Neural cell (in vitro differentiated cells): ENCODE data around the gene NEU2. TPM values are rescaled to one million over a fixed set of nuclear protein-coding genes. Genes with fewer than 3 reads are reported as not detected.

Source experiments
- H2AFZ ChIP-seq: fragments of 200-600, 300-800 bp; sonication (generic), shearing (Covaris generic); 2 replicates; pipeline ENCODE4 v1.6.0; 2014; ENCODE audit warnings: low read depth, mild to moderate bottlenecking, antibody characterized with exemption, low read length, moderate library complexity
- H3F3A ChIP-seq: fragments of 200-600 bp; shearing (Covaris generic); 2 replicates; pipeline ENCODE4 v1.6.1; 2016; ENCODE audit warnings: mild to moderate bottlenecking, moderate library complexity, mixed read lengths, antibody characterized with exemption, low read length; ENCODE audit not compliant: insufficient read depth, poor library complexity, severe bottlenecking
- H3K27ac ChIP-seq: fragments of 200-600, 300-800 bp; sonication (generic), shearing (Covaris generic); 2 replicates; pipeline ENCODE4 v1.5.1; 2014; ENCODE audit warnings: mild to moderate bottlenecking, low read length, moderate library complexity
- H3K27me3 ChIP-seq: fragments of 300-800, 200-600 bp; sonication (generic), shearing (Covaris generic); 2 replicates; pipeline ENCODE4 v1.6.0; 2014; ENCODE audit warnings: mild to moderate bottlenecking, low read depth, low read length, moderate library complexity; ENCODE audit not compliant: insufficient read depth
- H3K36me3 ChIP-seq: fragments of 300-800, 200-600 bp; sonication (generic), shearing (Covaris generic); 2 replicates; pipeline ENCODE4 v1.5.1; 2014; ENCODE audit warnings: mild to moderate bottlenecking, antibody characterized with exemption, low read length, moderate library complexity; ENCODE audit not compliant: insufficient read depth
- H3K4me2 ChIP-seq: fragments of 300-800, 200-600 bp; sonication (generic), shearing (Covaris generic); 2 replicates; pipeline ENCODE4 v1.6.0; 2014; ENCODE audit warnings: mild to moderate bottlenecking, low read length
- H3K4me3 ChIP-seq: fragments of 300-800, 200-600 bp; sonication (generic), shearing (Covaris generic); 2 replicates; pipeline ENCODE4 v1.5.1; 2014; ENCODE audit warnings: mild to moderate bottlenecking, low read length, moderate library complexity
- H3K79me2 ChIP-seq: fragments of 200-600 bp; shearing (Covaris generic); replicated peaks from 2 replicates; pipeline ENCODE4 v1.6.0; 2014; ENCODE audit warnings: mild to moderate bottlenecking, low read length, moderate library complexity; ENCODE audit not compliant: insufficient read depth
- H3K9ac ChIP-seq: fragments of 300-800, 200-600 bp; sonication (generic), shearing (Covaris generic); 2 replicates; pipeline ENCODE4 v1.6.1; 2016; ENCODE audit warnings: mild to moderate bottlenecking, low read length, mixed read lengths
- H3K9me2 ChIP-seq: fragments of 200-600 bp; shearing (Covaris generic); 2 replicates; pipeline ENCODE4 v1.6.1; 2016; ENCODE audit warnings: mild to moderate bottlenecking, low read length, mixed read lengths; ENCODE audit not compliant: insufficient read depth
- H3K9me3 ChIP-seq: fragments of 200-600, 300-800 bp; sonication (generic), shearing (Covaris generic); 2 replicates; pipeline ENCODE4 v1.6.1; 2016; ENCODE audit warnings: mild to moderate bottlenecking, mixed run types, low read length, moderate library complexity, mixed read lengths
- H4K20me1 ChIP-seq: fragments of 200-600 bp; shearing (Covaris generic); 2 replicates; pipeline ENCODE4 v1.6.1; 2016; ENCODE audit warnings: mild to moderate bottlenecking, mixed run types; ENCODE audit not compliant: insufficient read depth
- CTCF ChIP-seq: fragments of 450-650 bp; IDR thresholded peaks from 2 replicates; pipeline ENCODE4 v1.5.1; 2014; ENCODE audit warnings: antibody characterized with exemption, mild to moderate bottlenecking, moderate library complexity; ENCODE audit not compliant: poor library complexity, severe bottlenecking
- EP300 ChIP-seq: fragments of 450-650 bp; conservative IDR thresholded peaks from 2 replicates; pipeline ENCODE4 v1.6.1; 2014; ENCODE audit warnings: antibody characterized with exemption, mild to moderate bottlenecking, moderate library complexity; ENCODE audit not compliant: poor library complexity, severe bottlenecking
- EZH2 ChIP-seq: fragments of 200-600, 300-800 bp; shearing (Covaris generic), sonication (generic); IDR thresholded peaks from 2 replicates; pipeline ENCODE4 v1.6.1; 2014; ENCODE audit warnings: antibody characterized with exemption, low read length, borderline replicate concordance, mild to moderate bottlenecking; ENCODE audit not compliant: insufficient read depth, poor library complexity, severe bottlenecking
- MXI1 ChIP-seq: fragments of 450-650 bp; conservative IDR thresholded peaks from 2 replicates; pipeline ENCODE4 v1.6.1; 2014; ENCODE audit warnings: antibody characterized with exemption, mild to moderate bottlenecking; ENCODE audit not compliant: poor library complexity, severe bottlenecking
- POLR2AphosphoS5 ChIP-seq: IDR thresholded peaks from 2 replicates; pipeline ENCODE4 v1.6.1; 2012
- RAD21 ChIP-seq: fragments of 450-650 bp; conservative IDR thresholded peaks from 2 replicates; pipeline ENCODE4 v1.6.1; 2014; ENCODE audit warnings: antibody characterized with exemption, mild to moderate bottlenecking, moderate library complexity
- SMC3 ChIP-seq: fragments of 450-650 bp; conservative IDR thresholded peaks from 2 replicates; pipeline ENCODE4 v1.6.1; 2014; ENCODE audit warnings: antibody characterized with exemption, mild to moderate bottlenecking, moderate library complexity; ENCODE audit not compliant: poor library complexity
- TAF1 ChIP-seq: IDR thresholded peaks from 2 replicates; pipeline ENCODE4 v1.6.1; 2012; ENCODE audit warnings: low read depth
- polyA plus RNA-seq: library from polyadenylated mRNA; depleted of rRNA; stranded (reverse); fragments of >200 nt; gene quantifications from 2 replicates; pipeline ENCODE4 v1.2.3, GENCODE V29; 2014
- TF ChIP-seq, protein P1 (sequence below): IDR thresholded peaks from 2 replicates; pipeline ENCODE4 v1.6.1; 2012; ENCODE audit warnings: borderline replicate concordance

Gene NEU2
- polyA plus RNA-seq, 1 donor from 2014 or later: not detected

DNA sequence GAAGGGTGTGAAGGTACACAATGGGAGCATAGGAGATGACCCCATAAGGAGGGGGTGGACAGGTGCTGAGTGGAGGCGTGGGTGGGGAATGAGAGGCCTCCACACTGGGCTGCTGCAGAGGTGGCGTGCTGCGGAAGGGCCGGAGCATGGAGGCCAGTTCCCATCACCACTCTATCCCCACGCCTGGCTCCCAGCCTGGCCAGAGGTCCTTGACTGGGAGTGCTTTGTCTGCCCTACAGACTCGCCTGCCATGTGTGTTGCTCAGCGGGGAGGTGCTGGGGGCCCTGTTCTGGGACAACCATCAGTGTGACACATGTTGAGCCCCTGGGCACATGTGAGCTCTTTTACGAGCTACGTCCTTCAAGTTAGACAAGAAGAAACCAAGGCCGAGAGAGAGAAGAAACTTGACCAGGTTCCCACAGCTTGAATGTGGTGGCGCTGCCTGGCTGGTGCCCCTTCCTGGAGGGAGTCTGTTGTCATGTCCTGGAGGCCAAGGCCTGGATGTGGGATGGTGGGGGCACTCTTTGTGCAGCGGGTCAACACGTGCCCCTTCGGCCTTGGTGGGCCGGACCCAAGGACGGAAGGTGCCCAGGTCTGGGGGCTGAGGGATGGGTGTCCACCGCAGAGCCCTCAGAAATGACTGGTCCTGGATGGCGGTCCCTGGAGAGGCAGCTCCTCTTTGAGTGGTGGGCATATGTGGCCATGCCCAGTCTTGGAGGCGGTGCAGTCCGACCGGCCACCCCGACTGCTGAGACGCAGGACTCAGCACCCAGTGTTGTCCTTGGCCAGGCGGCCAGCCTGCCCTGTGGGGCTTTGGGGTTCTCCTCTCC lies 26.5 kb downstream of the NEU2 start:
- Histone ChIP-seq H3K79me2 (no peaks in the 10 kb centered on the region), H3K9me2 (no peaks in the 10 kb centered on the region), H3K4me2 (no peak overlapping the region), H3K27me3 (peaks cover 4% of the 10 kb centered on the region), H3K4me3 (no peak overlapping the region), H3K36me3 (no peaks in the 10 kb centered on the region), H3K27ac (no peak overlapping the region), H3K9me3 (no peaks in the 10 kb centered on the region), H2AFZ (no peak overlapping the region), H4K20me1 (no peaks in the 10 kb centered on the region), H3K9ac (no peak overlapping the region), H3F3A (no peaks in the 10 kb centered on the region)
- no peak for TF ChIP-seq CTCF
- TF ChIP-seq EZH2: no peak
- TF ChIP-seq SMC3: no peak
- TF ChIP-seq EP300: no peak
- no peak for TF ChIP-seq POLR2AphosphoS5
- no peak for TF ChIP-seq TAF1
- no peak for TF ChIP-seq MXI1
- no peak for TF ChIP-seq RAD21
- TF ChIP-seq, protein P1, sequence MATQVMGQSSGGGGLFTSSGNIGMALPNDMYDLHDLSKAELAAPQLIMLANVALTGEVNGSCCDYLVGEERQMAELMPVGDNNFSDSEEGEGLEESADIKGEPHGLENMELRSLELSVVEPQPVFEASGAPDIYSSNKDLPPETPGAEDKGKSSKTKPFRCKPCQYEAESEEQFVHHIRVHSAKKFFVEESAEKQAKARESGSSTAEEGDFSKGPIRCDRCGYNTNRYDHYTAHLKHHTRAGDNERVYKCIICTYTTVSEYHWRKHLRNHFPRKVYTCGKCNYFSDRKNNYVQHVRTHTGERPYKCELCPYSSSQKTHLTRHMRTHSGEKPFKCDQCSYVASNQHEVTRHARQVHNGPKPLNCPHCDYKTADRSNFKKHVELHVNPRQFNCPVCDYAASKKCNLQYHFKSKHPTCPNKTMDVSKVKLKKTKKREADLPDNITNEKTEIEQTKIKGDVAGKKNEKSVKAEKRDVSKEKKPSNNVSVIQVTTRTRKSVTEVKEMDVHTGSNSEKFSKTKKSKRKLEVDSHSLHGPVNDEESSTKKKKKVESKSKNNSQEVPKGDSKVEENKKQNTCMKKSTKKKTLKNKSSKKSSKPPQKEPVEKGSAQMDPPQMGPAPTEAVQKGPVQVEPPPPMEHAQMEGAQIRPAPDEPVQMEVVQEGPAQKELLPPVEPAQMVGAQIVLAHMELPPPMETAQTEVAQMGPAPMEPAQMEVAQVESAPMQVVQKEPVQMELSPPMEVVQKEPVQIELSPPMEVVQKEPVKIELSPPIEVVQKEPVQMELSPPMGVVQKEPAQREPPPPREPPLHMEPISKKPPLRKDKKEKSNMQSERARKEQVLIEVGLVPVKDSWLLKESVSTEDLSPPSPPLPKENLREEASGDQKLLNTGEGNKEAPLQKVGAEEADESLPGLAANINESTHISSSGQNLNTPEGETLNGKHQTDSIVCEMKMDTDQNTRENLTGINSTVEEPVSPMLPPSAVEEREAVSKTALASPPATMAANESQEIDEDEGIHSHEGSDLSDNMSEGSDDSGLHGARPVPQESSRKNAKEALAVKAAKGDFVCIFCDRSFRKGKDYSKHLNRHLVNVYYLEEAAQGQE: no peak

DNA sequence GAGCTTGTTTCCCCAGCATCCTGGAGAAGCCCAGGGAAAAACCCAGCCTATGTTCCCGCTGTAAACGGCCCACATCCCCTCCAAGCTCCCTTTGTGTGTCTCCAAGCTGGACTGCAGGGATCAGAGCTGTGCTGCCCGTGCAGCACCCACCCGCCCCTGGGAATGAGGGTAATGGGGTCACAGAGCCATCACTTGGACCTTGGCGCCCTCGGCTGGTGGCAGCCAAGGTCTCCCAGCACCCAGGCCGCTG lies 27.0 kb downstream of the NEU2 start:
- H3K9me2 ChIP-seq: no peaks in the 10 kb centered on the region
- no peaks in the 10 kb centered on the region for H3K36me3 ChIP-seq
- no peak overlapping the region for H2AFZ ChIP-seq
- no peak overlapping the region for H3K4me2 ChIP-seq
- no peaks in the 10 kb centered on the region for H3K9me3 ChIP-seq
- no peaks in the 10 kb centered on the region for H3F3A ChIP-seq
- H3K4me3 ChIP-seq: no peak overlapping the region
- no peaks in the 10 kb centered on the region for H3K79me2 ChIP-seq
- H3K27me3 ChIP-seq: peaks cover under 1% of the 10 kb centered on the region
- H3K27ac ChIP-seq: no peak overlapping the region
- no peak overlapping the region for H3K9ac ChIP-seq
- no peak for TF ChIP-seq MXI1
- TF ChIP-seq SMC3: no peak
- TF ChIP-seq POLR2AphosphoS5: no peak
- TF ChIP-seq EP300: no peak
- TF ChIP-seq, protein P1: no peak
- TF ChIP-seq RAD21: no peak
- no peak for TF ChIP-seq EZH2
- TF ChIP-seq TAF1: no peak
- TF ChIP-seq CTCF: no peak
- H4K20me1 ChIP-seq: no peaks in the 10 kb centered on the region
